GM12873 (cell line): ENCODE data around the gene TLR9.

ENCODE experiments used
- CTCF ChIP-seq: IDR thresholded peaks from 2 replicates; pipeline ENCODE4 v1.5.1; 2012; ENCODE audit warnings: low read depth, mild to moderate bottlenecking, moderate library complexity, low read length, control low read depth; ENCODE audit not compliant: insufficient read depth; ENCODE audit errors: missing control alignments

TLR9 gene

GRCh38 chr3:52238193-52238760 lies 12.8 kb upstream of the TLR9 start:
- no peak for TF ChIP-seq CTCF

- TF ChIP-seq CTCF = no peak
Observed at GRCh38 chr3:52237657-52238172, 12.3 kb upstream of the TLR9 start.

GRCh38 chr3:52237006-52237656 lies 11.7 kb upstream of the TLR9 start:
- no peak for TF ChIP-seq CTCF

GRCh38 chr3:52236424-52236886 lies 11.0 kb upstream of the TLR9 start:
- TF ChIP-seq CTCF = peak; percentile 16

- TF ChIP-seq CTCF = peak; percentile 5
Observed at GRCh38 chr3:52234516-52235447, 9.3 kb upstream of the TLR9 start.

- TF ChIP-seq CTCF = no peak
Observed at GRCh38 chr3:52233968-52234367, 8.5 kb upstream of the TLR9 start.

- TF ChIP-seq CTCF = no peak
Observed at GRCh38 chr3:52233108-52233591, 7.7 kb upstream of the TLR9 start.
